Melanocyte of skin (primary cell): ENCODE measurements around the gene OR2W3. TPM values are rescaled to one million over a fixed set of nuclear protein-coding genes. Genes with fewer than 3 reads are reported as not detected.

ENCODE experiments used
- total RNA-seq, 2 donors: library from RNA; depleted of rRNA; stranded (reverse); fragments of >200 nt; gene quantifications; 2 replicates each; pipeline ENCODE4 v1.2.3, GENCODE V29; 2012

The OR2W3 gene
- under 1 TPM; 0.34 to 0.67 TPM for total RNA-seq

DNA sequence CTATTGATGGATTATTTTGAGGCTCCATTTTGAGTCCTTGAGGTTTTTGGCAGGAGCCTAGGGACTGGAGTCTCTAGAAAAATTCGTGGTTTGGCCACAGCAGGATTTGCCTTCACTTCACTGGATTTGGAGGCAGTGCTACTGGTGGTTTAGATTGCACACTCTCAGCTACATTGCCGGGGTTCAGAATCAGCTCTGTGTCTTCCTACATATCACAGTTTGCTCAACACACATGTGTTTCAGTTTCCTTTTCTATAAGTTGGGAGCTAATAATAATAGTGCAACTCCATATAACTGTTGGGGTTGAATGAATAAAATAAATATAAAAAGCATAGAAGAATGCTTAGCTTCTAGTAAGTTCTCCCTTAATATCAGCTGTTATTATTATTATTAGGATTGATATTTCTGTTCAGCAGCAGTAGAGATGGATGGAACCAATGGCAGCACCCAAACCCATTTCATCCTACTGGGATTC lies at the start of gene OR2W3:
Gene OR2W3, plus strand, starts transcription at position 425 of the 475 bp plus-strand sequence. Its CDS starts 0 bp downstream, at position 425.

GRCh38 chr1:247857069-247857984 lies 38.1 kb upstream of the OR2W3 start, which contains the start of gene TRIM58:
Gene TRIM58, plus strand, starts transcription at chr1:247857187. Its CDS starts 60 bp downstream, at chr1:247857247.

GRCh38 chr1:247919952-247920351 lies 24.6 kb downstream of the OR2W3 start, which contains the start of gene OR2T8:
Gene OR2T8, plus strand, starts transcription at chr1:247920252. Its CDS starts 766 bp downstream, at chr1:247921018.

DNA sequence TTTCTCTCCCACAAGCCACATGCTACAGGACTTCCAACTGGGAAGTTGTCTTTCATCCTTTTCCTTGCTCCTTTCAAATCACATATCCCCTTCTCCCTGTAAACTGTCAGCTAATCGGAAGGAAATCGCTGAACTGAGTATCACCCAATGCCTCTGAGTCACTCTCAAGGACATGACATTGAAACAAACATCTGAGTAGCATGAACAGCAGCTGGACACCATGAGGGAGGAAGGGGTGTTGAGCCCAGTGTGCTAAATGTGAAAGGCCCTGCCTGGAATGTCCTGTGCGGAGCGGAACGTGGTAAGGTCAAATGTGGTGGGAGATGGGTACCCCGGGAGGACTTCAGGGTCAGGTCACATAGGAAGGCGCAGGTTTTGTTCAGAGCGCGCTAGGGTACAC lies 29.5 kb downstream of the OR2W3 start, which contains the start of gene OR2AJ1:
Gene OR2AJ1, plus strand, starts transcription at position 22 of the 400 bp plus-strand sequence. CDS start 8,880 bp downstream, outside the sequence.

Other genes starting within 250 kb of the OR2W3 start
- not detected for gene OR13G1, start 215.8 kb upstream of the OR2W3 start, total RNA-seq
- not detected for gene OR6F1, start 178.9 kb upstream of the OR2W3 start, total RNA-seq
- gene OR14K1, start 157.0 kb upstream of the OR2W3 start, total RNA-seq, result not detected
- gene OR14A2, start 147.4 kb upstream of the OR2W3 start, total RNA-seq, result not detected
- gene OR1C1, start 135.0 kb upstream of the OR2W3 start, total RNA-seq, result not detected
- not detected for gene OR14A16, start 71.5 kb upstream of the OR2W3 start, total RNA-seq
- gene OR11L1, start 53.7 kb upstream of the OR2W3 start, total RNA-seq, result not detected
- 1 to 10 TPM in 1 of 2 donors, under 1 TPM in 1; 0.33 to 1.4 TPM for gene TRIM58, start 38.4 kb upstream of the OR2W3 start, total RNA-seq
- not detected for gene OR2T8, start 24.7 kb downstream of the OR2W3 start, total RNA-seq
- not detected for gene OR2AJ1, start 29.3 kb downstream of the OR2W3 start, total RNA-seq
- under 1 TPM in 1 of 2 donors, not detected in 1; 0.69 TPM for gene OR2L8, start 53.3 kb downstream of the OR2W3 start, total RNA-seq
- under 1 TPM in 1 of 2 donors, not detected in 1; 0.34 TPM for gene OR2AK2, start 69.6 kb downstream of the OR2W3 start, total RNA-seq
- gene OR2L5, start 118.1 kb downstream of the OR2W3 start, total RNA-seq, result not detected
- gene OR2L2, start 134.5 kb downstream of the OR2W3 start, total RNA-seq, result under 1 TPM in 1 of 2 donors, not detected in 1; under 0.01 TPM
- not detected for gene OR2L3, start 151.2 kb downstream of the OR2W3 start, total RNA-seq
- not detected for gene OR2L13, start 199.6 kb downstream of the OR2W3 start, total RNA-seq
- gene OR2M5, start 249.6 kb downstream of the OR2W3 start, total RNA-seq, result not detected